ENCODE data around the gene NRP1.

The NRP1 gene

GRCh38 chr10:33347211-33347610 lies 12.7 kb upstream of the NRP1 start:
- DNase-seq: peak; percentile 45

- no peak for DNase-seq
Measured at GRCh38 chr10:33345236-33345635, 10.8 kb upstream of the NRP1 start.

GRCh38 chr10:33344676-33345075 lies 10.2 kb upstream of the NRP1 start:
- no peak for DNase-seq

- DNase-seq: peak; percentile 54
Measured at GRCh38 chr10:33341637-33342036, 7.2 kb upstream of the NRP1 start.

GRCh38 chr10:33337326-33337957 lies 3.0 kb upstream of the NRP1 start:
- peak; percentile 74 for DNase-seq

- DNase-seq: no peak
Measured at GRCh38 chr10:33336582-33337325, 2.3 kb upstream of the NRP1 start.

- peak; percentile 48 for DNase-seq
Measured at GRCh38 chr10:33335801-33336581, 1.5 kb upstream of the NRP1 start.

GRCh38 chr10:33335551-33335800 lies 1.0 kb upstream of the NRP1 start:
- no peak for DNase-seq

- peak; percentile 87 for DNase-seq
Measured at GRCh38 chr10:33334805-33335550, 511 bp upstream of the NRP1 start.

- DNase-seq: no peak
Measured at GRCh38 chr10:33333260-33334101, 986 bp downstream of the NRP1 start.

- no peak for DNase-seq
Measured at GRCh38 chr10:33332183-33333065, 2.0 kb downstream of the NRP1 start.

- DNase-seq: no peak
Measured at GRCh38 chr10:33331379-33331694, 3.1 kb downstream of the NRP1 start.

GRCh38 chr10:33330543-33331378 lies 3.7 kb downstream of the NRP1 start:
- peak; percentile 85 for DNase-seq

- no peak for DNase-seq
Measured at GRCh38 chr10:33329178-33329577, 5.3 kb downstream of the NRP1 start.

- no peak for DNase-seq
Measured at GRCh38 chr10:33328253-33328652, 6.2 kb downstream of the NRP1 start.

- no peak for DNase-seq
Measured at GRCh38 chr10:33327751-33328150, 6.7 kb downstream of the NRP1 start.

- no peak for DNase-seq
Measured at GRCh38 chr10:33326933-33327332, 7.5 kb downstream of the NRP1 start.

GRCh38 chr10:33325929-33326328 lies 8.5 kb downstream of the NRP1 start:
- DNase-seq: no peak

- no peak for DNase-seq
Measured at GRCh38 chr10:33323721-33324120, 10.7 kb downstream of the NRP1 start.

GRCh38 chr10:33321516-33321915 lies 13.0 kb downstream of the NRP1 start:
- DNase-seq: no peak
